Superior temporal gyrus (tissue), 1 donor: ENCODE results near the gene FAM149A.
A peak's percentile ranks its signal among the peaks of the same experiment; 100 is the strongest.

ENCODE experiments used
- DNase-seq: peaks from one replicate; pipeline ENCODE4 v3.0.0-alpha.2; 2016; ENCODE audit errors: extremely low spot score

Gene FAM149A

GRCh38 chr4:186201535-186202230 lies 97.2 kb downstream of the FAM149A start:
- peak; percentile 24 for DNase-seq

DNA sequence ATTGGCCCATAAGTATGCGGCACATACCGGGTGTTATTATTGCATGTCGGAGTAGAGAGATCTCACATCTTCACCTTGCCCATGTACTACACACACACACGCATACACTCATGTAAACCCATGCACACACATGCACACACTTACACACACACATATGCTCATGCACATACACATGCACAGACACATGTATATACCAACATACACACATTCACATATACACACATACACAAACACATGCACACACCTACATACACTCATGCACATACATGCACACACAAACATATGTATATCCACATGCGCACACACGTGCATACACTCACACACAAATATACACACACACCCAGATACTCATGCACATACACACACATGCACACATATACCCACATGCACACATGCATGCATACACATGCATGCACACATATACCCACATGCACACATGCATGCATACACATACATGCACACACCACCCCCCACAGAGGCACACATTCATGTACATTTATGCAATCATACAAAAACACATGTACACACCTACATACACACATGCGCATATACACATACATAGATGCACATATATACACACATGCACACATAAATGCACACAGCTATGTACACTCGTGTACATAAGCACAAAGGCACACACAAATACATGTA lies 98.1 kb downstream of the FAM149A start:
- DNase-seq: no peak

- peak; percentile 18 for DNase-seq
Measured at GRCh38 chr4:186203406-186203805, 98.9 kb downstream of the FAM149A start.

GRCh38 chr4:186204103-186204559 lies 99.6 kb downstream of the FAM149A start:
- peak; percentile 12 for DNase-seq

- no peak for DNase-seq
Measured at GRCh38 chr4:186204686-186205085, 100.2 kb downstream of the FAM149A start.

DNA sequence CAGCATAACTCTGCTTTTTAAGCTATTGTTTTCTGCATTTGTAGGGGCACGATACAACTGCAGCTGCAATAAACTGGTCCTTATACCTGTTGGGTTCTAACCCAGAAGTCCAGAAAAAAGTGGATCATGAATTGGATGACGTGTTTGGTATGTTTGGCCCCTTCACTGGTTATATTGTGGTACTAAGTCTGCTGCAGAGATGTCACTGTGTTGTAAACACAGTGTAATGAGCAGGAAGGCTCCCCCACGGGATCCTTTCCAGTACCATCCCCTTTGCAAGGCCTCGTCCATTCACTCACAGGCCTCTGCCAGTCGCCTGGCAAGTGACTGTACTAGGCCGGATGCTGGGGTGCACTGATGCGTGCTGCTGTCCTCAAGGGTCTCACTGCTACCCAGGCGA lies 100.7 kb downstream of the FAM149A start:
- DNase-seq: no peak

DNA sequence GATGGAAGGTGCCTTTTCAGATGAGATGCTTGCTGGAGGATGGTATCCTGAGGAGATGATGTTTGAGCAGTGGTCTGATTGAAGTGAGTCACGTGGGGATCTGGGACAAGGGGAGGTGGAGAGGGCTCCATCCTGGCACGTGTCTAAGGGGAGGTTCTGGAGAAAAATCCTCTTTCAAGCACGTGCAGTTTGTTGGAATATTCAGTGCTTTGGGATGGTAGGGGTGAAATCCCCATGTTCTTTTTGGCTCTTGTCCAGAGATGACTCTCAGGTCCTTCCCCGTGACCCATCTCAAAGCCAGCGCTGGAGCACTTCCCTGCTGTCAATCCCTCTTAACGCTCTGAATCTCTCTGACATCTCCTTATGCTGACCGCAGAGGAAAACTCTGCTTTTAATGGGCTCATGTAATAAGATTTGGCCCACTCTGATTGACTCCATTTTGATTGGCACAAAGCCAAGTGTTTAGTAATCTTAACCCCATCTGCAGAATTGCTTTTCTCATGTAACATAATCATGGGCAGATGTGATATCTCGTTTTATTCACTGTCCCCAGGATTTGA lies 112.0 kb downstream of the FAM149A start:
- no peak for DNase-seq

DNA sequence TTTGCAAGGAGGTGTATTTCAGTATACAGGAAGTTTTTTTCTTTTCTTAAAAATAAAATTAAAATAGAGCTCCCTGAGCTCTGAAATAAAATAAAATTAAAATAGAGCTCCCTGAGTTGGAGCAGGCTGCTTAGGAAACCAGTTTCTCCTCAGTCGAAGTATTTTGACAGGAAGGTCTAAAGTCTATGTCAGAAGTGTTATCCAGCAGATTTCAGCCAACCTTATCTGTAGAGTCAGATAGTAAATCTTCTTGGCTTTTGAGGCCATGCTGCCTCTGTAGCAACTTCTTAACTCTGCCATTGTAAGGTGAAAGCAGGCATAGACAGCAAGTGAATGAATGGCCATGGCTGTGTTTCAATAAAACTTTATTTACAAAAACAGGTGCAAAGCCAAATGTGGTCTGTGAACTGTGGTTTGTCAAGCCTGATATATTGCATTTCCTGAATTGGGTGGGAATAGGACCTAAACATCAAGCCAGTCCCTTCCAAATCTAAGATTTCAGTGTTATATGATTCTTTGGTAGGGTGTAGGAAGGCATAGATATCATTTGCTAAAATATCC lies 113.3 kb downstream of the FAM149A start:
- DNase-seq: no peak

DNA sequence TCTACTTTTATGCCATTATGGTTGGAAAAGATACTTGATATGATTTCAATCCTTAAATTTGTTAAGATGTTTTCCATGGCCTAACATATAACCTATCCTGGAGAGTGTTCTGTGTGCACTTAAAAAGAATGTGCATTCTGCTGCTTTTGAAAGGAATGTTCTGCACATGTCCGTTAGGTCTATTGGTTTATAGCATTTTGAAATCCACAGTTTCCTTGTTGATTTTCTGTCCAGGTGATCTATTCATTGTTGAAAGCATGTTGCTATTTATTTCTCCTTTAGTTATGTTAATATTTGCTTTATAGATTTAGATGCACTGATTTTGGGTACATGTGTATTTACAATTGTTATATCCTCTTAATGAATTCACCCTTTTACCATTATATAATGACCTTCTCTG lies 117.1 kb downstream of the FAM149A start:
- DNase-seq: no peak
